ENCODE results near the gene CNN2. TPM values are rescaled to one million over a fixed set of nuclear protein-coding genes. Genes with fewer than 3 reads are reported as not detected.

The CNN2 gene
- total and polyA plus RNA-seq, 9 of the 15 experiments (the other 6 are each of a cell fraction or from before 2014, with no cell fraction given): 12.1 to 174 (median 52.7) TPM

- peak; percentile 55 for TF ChIP-seq E2F8 (IDR thresholded peaks at IDR 0.05; ENCODE audit: low read depth, partially characterized antibody)
- TF ChIP-seq PPARD (CRISPR knock-in tag; IDR thresholded peaks at IDR 0.05): no peak
- no peak for TF ChIP-seq KDM5B (IDR thresholded peaks at IDR 0.05; ENCODE audit: insufficient replicate concordance, low read depth, low read length)
- TF ChIP-seq RBM14 (IDR thresholded peaks at IDR 0.05; ENCODE audit: borderline replicate concordance, insufficient read depth, low read depth, low read length): no peak
- no peak for TF ChIP-seq MTA3 (IDR thresholded peaks at IDR 0.05; ENCODE audit: borderline replicate concordance)
- TF ChIP-seq ELF4 (CRISPR knock-in tag; IDR thresholded peaks at IDR 0.05): peak; percentile 95
- TF ChIP-seq ZNF785 (CRISPR knock-in tag; IDR thresholded peaks at IDR 0.05): no peak
- no peak for TF ChIP-seq ZC3H11A (IDR thresholded peaks at IDR 0.05; ENCODE audit: low read depth, low read length)
- TF ChIP-seq ZBTB26 (CRISPR knock-in tag; IDR thresholded peaks at IDR 0.05): peak; percentile 81; the same call in 1 of the 2 replicates
- TF ChIP-seq YY1 (IDR thresholded peaks at IDR 0.05; ENCODE audit: borderline replicate concordance in 1 of 3, control insufficient read depth in 1 of 3, extremely low read depth in 1 of 3, insufficient read depth in 3 of 3, insufficient read length in 1 of 3, insufficient replicate concordance in 2 of 3, low read depth in 1 of 3, low read length in 2 of 3): no peak
- TF ChIP-seq OTX1 (CRISPR knock-in tag; IDR thresholded peaks at IDR 0.05): peak; percentile 92
- no peak for TF ChIP-seq ZNF212 (CRISPR knock-in tag; IDR thresholded peaks at IDR 0.05)
- TF ChIP-seq TCF15 (CRISPR knock-in tag; IDR thresholded peaks at IDR 0.05): no peak
- TF ChIP-seq ZNF41 (CRISPR knock-in tag; conservative IDR thresholded peaks at IDR 0.05): no peak
- TF ChIP-seq POLR2B (IDR thresholded peaks at IDR 0.05; ENCODE audit: low read depth, partially characterized antibody): peak; percentile 92
- TF ChIP-seq TAF9B (IDR thresholded peaks at IDR 0.05; ENCODE audit: partially characterized antibody): no peak
- TF ChIP-seq KLF6 (CRISPR knock-in tag; IDR thresholded peaks at IDR 0.05; ENCODE audit: borderline replicate concordance): no peak
- no peak for TF ChIP-seq KLF13 (tag; IDR thresholded peaks at IDR 0.05; ENCODE audit: borderline replicate concordance, low read depth)
- no peak for TF ChIP-seq NFATC3 (IDR thresholded peaks at IDR 0.05)
- TF ChIP-seq PCBP2 (IDR thresholded peaks at IDR 0.05; ENCODE audit: low read depth, low read length, poor library complexity, severe bottlenecking): no peak
- TF ChIP-seq RAD21 (CRISPR knock-in tag; conservative IDR thresholded peaks at IDR 0.05 in 1 of 2, IDR thresholded peaks at IDR 0.05 in 1 of 2): no peak
- no peak for TF ChIP-seq SIN3B (IDR thresholded peaks at IDR 0.05; ENCODE audit: low read depth)
- TF ChIP-seq SNIP1 (IDR thresholded peaks at IDR 0.05; ENCODE audit: low read depth): no peak
- TF ChIP-seq SMAD4 (CRISPR knock-in tag; conservative IDR thresholded peaks at IDR 0.05): no peak
- TF ChIP-seq SRSF9 (IDR thresholded peaks at IDR 0.05; ENCODE audit: borderline replicate concordance, low read depth, low read length): no peak
Measured at GRCh38 chr19:1085053-1085658, 58.7 kb downstream of the CNN2 start (continued).
